Measurements from ENCODE around the gene CLCF1.

The CLCF1 gene

DNA sequence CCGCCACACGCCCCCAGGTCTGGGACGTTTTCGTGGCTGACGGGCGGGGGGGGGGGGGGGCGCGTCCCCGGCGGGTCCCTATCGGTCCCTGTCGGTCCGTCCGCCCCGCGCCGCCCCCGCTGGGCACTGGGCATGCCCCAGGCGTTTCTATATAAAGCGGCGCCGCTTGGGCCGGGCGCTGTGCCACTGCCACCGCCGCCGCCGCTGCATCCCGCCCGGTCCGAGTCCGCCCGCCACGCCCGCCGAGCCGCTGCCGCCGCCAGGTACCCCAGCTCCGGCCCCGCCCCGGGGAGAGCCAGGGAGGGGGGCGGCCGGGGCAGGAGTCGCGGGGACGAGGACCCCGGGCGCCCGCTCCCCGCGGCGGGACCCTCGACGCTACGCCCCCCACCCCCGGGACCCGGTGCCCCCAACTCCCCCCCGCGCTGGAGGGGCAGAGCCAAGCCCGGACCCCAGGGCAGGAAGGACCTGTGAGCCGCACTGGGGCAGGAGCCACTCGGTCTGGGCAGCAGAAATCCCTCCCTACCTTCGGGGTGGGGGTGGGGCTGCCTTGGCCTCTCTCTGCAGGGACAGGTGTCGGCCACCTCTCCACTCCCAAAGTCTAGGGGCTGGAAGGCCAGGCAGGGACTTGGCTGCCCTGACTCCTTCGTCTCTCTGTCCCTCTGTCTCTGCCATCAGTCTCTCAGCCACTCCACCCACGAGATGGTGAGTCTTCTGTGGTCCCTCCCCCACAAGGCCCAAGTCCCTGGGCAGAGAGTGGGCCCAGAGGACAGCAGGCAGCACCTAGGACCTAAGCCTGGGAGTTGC is 42.3 kb upstream of the CLCF1 start, which contains the start of gene CARNS1:
Gene CARNS1, plus strand, starts transcription at position 178 of the 804 bp plus-strand sequence. Its CDS starts 522 bp downstream, at position 700.
- no peaks in the 10 kb centered on the region for H3K9me3 ChIP-seq
- peaks cover 0 to 21% of the 10 kb centered on the region in 2 donors for H3K27me3 ChIP-seq
- no peak for DNase-seq
- peak within 1 kb of the TSS; percentile 93 to 95 for H3K27ac ChIP-seq
- no peaks in the 10 kb centered on the region for H3K36me3 ChIP-seq
- peaks cover 5 to 60% (median 51%) of the 10 kb centered on the region in 4 donors for H3K4me1 ChIP-seq
- TF ChIP-seq, protein P1, sequence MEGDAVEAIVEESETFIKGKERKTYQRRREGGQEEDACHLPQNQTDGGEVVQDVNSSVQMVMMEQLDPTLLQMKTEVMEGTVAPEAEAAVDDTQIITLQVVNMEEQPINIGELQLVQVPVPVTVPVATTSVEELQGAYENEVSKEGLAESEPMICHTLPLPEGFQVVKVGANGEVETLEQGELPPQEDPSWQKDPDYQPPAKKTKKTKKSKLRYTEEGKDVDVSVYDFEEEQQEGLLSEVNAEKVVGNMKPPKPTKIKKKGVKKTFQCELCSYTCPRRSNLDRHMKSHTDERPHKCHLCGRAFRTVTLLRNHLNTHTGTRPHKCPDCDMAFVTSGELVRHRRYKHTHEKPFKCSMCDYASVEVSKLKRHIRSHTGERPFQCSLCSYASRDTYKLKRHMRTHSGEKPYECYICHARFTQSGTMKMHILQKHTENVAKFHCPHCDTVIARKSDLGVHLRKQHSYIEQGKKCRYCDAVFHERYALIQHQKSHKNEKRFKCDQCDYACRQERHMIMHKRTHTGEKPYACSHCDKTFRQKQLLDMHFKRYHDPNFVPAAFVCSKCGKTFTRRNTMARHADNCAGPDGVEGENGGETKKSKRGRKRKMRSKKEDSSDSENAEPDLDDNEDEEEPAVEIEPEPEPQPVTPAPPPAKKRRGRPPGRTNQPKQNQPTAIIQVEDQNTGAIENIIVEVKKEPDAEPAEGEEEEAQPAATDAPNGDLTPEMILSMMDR (IDR thresholded peaks at IDR 0.05), result no peak
- peak within 1 kb of the TSS; percentile 46 to 57 for H3K4me3 ChIP-seq
- intact Hi-C loops (cut with DNase I; ENCODE audit: low total_unique reads), result no loop called here

DNA sequence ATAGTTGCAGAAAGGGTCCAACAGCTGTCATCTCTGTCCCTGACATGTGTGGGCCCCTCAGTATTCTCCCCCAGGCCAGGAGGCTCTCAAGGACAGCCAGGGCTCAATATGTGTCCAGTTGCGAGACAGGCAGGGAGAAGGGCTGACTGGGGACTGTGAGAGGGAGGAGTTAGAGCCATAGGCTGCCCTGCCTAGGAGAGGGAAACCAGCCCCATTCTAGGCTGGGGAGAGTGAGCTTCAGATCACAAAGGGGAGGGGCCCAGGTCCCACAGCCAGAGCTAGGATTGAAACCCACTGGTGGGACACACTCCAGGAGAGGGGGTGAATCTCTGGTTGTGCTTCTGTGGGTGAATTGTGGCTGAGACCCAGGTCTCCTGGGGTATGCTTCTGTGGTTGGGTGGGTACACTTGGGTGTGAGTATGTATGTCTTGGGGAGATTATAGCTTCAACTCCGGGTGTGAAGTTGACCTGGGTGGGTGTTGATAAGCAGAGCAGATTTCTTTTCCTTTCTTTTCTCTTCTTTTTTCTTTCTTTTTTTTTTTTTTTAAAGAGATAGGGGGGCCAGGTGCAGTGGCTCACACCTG is 40.0 kb upstream of the CLCF1 start:
- Histone ChIP-seq H3K27ac (no peak overlapping the region), H3K4me1 (peaks cover 5 to 48% (median 31%) of the 10 kb centered on the region in 4 donors), H3K36me3 (no peaks in the 10 kb centered on the region), H3K9me3 (no peaks in the 10 kb centered on the region), H3K27me3 (peaks cover 0 to 44% of the 10 kb centered on the region in 2 donors), H3K4me3 (no peak overlapping the region)
- TF ChIP-seq, protein P1 (IDR thresholded peaks at IDR 0.05), result no peak
- intact Hi-C loops (cut with DNase I; ENCODE audit: low total_unique reads), result no loop called here
- DNase-seq, result no peak

- intact Hi-C loops (cut with DNase I; ENCODE audit: low total_unique reads), result no loop called here
- no peaks in the 10 kb centered on the region for H3K36me3 ChIP-seq
- no peak overlapping the region for H3K27ac ChIP-seq
- TF ChIP-seq, protein P1 (IDR thresholded peaks at IDR 0.05), result no peak
- H3K4me1 ChIP-seq, result peaks cover 5 to 40% (median 24%) of the 10 kb centered on the region in 4 donors
- H3K9me3 ChIP-seq, result no peaks in the 10 kb centered on the region
- no peak overlapping the region for H3K4me3 ChIP-seq
- no peak for DNase-seq
- H3K27me3 ChIP-seq, result peaks cover 0 to 51% of the 10 kb centered on the region in 2 donors
Measured at GRCh38 chr11:67412495-67413179, 39.2 kb upstream of the CLCF1 start.

DNA sequence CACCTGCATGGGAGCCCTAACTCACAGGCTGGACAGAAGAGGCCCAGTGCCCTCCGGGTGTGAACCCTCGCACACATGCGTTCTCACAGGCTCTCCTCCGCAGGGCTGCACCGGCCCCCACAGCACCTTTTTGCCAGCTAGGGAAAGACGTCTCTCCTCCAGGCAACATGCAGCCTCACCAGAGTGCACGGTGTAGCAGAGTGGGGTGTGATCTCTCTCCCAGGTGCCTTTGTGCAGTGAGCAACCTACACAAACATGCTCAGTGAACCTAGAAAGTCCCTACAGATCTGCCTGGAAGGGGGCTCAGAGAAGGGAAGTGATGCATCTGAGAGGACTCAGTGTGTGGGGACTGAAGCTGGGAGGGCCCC is 38.4 kb upstream of the CLCF1 start:
- peaks cover 0 to 60% of the 10 kb centered on the region in 2 donors for H3K27me3 ChIP-seq
- no peaks in the 10 kb centered on the region for H3K36me3 ChIP-seq
- no peak for DNase-seq
- peaks cover 0 to 32% (median 15%) of the 10 kb centered on the region in 4 donors for H3K4me1 ChIP-seq
- no peaks in the 10 kb centered on the region for H3K9me3 ChIP-seq
- intact Hi-C loops (cut with DNase I; ENCODE audit: low total_unique reads), result no loop called here
- no peak overlapping the region for H3K4me3 ChIP-seq
- no peak overlapping the region for H3K27ac ChIP-seq
- TF ChIP-seq, protein P1 (IDR thresholded peaks at IDR 0.05), result no peak

DNA sequence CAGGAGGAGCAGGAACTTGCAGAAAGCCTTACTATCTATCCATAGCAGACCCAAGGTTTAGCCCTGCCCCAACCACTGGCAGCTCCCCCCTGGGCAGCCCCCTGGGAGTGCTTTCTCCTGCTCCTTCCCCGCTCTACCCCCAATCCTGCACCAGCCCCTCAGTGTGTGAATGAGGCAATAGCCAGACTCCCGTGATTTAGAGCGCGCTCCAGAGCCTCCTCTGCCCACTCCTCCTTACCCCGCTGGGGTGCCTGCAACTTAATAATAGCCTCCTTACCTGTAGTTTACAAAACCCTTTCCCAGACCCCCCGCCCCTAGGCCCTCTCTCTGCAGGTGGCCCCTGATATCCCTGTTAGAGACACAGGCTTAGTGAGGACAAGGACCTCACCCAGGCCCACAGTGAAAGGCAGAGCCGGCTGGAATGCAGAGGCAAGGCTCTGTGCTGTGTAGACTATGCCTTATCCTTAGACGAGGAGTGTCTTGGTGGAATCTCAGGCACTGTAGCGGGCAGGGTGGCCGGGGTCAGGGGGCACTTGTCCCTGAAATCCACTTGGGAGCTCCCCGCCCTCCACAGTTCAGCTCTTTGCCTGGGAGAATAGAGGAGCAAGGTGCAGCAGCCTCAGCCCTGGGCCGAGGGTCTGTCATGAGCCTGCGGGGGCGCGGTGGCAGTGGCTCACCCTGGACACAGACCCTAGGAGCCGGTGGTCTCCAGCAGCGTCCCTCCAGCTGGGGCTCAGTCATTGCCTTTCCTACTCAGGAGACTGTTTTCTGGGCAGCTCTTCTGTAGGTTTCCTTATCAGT is 37.8 kb upstream of the CLCF1 start:
- peaks cover 0 to 26% (median 9%) of the 10 kb centered on the region in 4 donors for H3K4me1 ChIP-seq
- TF ChIP-seq, protein P1 (IDR thresholded peaks at IDR 0.05), result no peak
- no peaks in the 10 kb centered on the region for H3K36me3 ChIP-seq
- no peaks in the 10 kb centered on the region for H3K9me3 ChIP-seq
- intact Hi-C loops (cut with DNase I; ENCODE audit: low total_unique reads), result no loop called here
- no peak overlapping the region for H3K27ac ChIP-seq
- peaks cover 0 to 66% of the 10 kb centered on the region in 2 donors for H3K27me3 ChIP-seq
- H3K4me3 ChIP-seq, result no peak overlapping the region
- DNase-seq, result no peak
